Measurements from ENCODE around the gene FLT4.
"Not testable (repeated sequence)": the region's sequence is repeated elsewhere in the genome, so short reads cannot be mapped to it uniquely, and the experiment has no call there.

FLT4 gene

DNA sequence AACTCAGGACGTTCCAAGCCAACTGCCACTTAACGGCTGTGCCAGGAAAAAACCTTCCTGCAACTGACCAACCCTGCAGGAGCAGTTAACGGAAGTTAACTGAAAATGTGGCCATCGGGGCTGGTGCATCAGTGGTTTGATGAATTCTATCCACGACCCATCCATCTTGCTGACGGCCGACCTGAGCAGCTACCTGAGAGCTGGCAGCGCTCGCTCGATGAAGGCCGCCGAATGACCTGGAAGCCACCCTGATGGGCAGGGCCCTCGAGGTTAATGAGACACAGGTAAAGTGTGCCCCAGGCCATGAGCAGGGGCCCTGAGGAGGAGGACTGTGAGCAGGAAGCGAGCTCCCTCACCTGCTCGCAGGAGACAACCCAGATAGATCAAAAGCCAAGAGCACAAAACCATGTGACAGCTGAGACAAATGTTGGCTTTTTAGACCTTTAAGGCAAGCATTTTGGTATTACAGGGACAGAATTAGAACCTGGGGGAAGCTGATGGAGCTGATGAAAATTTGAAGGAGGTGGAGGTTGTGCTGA, 35.3 kb upstream of the FLT4 start:
- no peak for TF ChIP-seq EZH2phosphoT487 (conservative IDR thresholded peaks at IDR 0.05; ENCODE audit: low read length)
- TF ChIP-seq, protein P1, sequence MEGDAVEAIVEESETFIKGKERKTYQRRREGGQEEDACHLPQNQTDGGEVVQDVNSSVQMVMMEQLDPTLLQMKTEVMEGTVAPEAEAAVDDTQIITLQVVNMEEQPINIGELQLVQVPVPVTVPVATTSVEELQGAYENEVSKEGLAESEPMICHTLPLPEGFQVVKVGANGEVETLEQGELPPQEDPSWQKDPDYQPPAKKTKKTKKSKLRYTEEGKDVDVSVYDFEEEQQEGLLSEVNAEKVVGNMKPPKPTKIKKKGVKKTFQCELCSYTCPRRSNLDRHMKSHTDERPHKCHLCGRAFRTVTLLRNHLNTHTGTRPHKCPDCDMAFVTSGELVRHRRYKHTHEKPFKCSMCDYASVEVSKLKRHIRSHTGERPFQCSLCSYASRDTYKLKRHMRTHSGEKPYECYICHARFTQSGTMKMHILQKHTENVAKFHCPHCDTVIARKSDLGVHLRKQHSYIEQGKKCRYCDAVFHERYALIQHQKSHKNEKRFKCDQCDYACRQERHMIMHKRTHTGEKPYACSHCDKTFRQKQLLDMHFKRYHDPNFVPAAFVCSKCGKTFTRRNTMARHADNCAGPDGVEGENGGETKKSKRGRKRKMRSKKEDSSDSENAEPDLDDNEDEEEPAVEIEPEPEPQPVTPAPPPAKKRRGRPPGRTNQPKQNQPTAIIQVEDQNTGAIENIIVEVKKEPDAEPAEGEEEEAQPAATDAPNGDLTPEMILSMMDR (IDR thresholded peaks at IDR 0.05; ENCODE audit: insufficient read depth, low read length, poor library complexity, severe bottlenecking): no peak
- H3K27me3 ChIP-seq (ENCODE audit: low read length): no peaks in the 10 kb centered on the region

DNA sequence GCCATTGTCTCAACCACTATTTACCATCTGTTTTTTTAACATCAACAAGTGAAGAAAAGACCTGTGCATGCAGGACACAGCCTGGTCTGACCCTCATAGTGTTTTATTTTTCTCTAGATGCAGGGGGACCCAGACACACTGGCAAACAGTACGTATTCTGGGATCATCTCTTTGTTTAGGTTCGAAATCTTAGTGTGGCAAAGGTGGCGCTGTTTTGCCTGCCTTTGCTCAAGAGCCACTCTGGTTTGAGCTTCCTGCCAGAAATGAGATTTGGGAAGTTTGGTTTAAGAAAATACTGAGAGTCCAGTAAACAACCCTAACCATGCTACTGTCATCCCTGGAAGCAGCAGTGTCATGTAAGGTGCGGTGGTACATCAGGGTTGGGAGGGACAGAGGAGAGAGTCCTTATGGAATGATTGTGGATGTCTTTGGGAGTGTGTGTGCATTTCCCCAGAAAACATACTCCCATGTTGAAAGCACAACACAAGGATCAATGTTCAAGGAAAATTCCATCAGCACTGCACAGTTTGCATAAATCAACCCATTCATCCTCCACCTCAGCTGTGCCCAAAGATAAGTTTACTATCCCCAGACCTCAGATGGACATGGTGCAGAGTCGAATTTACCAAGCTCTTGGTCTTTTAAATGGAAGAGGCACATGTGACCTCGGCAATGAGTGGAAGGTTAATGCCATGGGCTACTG, 34.0 kb upstream of the FLT4 start:
- TF ChIP-seq, protein P1 (IDR thresholded peaks at IDR 0.05; ENCODE audit: insufficient read depth, low read length, poor library complexity, severe bottlenecking): no peak
- TF ChIP-seq EZH2phosphoT487 (conservative IDR thresholded peaks at IDR 0.05; ENCODE audit: low read length): no peak
- H3F3A ChIP-seq (ENCODE audit: insufficient read depth): no peaks in the 10 kb centered on the region
- no peak overlapping the region for H3K9ac ChIP-seq (ENCODE audit: low read length)
- no peaks in the 10 kb centered on the region for H3K9me3 ChIP-seq (ENCODE audit: insufficient read depth, low read length)
- H3K79me2 ChIP-seq (ENCODE audit: insufficient read depth, low read length): no peaks in the 10 kb centered on the region
- no peaks in the 10 kb centered on the region for H3K27me3 ChIP-seq (ENCODE audit: low read length)
- H2AFZ ChIP-seq (ENCODE audit: low read depth, low read length, severe bottlenecking): no peak overlapping the region
- no peaks in the 10 kb centered on the region for H3K36me3 ChIP-seq (ENCODE audit: low read length)
- no peak overlapping the region for H3K4me3 ChIP-seq (ENCODE audit: insufficient read depth, low read length, poor library complexity, severe bottlenecking)
- H3K27ac ChIP-seq (ENCODE audit: low read depth, low read length): no peak overlapping the region
- no peak overlapping the region for H3K4me2 ChIP-seq (ENCODE audit: low read depth, low read length, poor library complexity, severe bottlenecking)
- no peaks in the 10 kb centered on the region for H3K9me2 ChIP-seq (replicated peaks; ENCODE audit: insufficient read depth, low read length)
- H4K20me1 ChIP-seq (ENCODE audit: low read depth, low read length): no peaks in the 10 kb centered on the region

More for the DNA sequence above, 35.3 kb upstream of the FLT4 start:
- Histone ChIP-seq H3F3A (ENCODE audit: insufficient read depth) (no peaks in the 10 kb centered on the region), H3K9me2 (replicated peaks; ENCODE audit: insufficient read depth, low read length) (no peaks in the 10 kb centered on the region), H3K9me3 (ENCODE audit: insufficient read depth, low read length) (no peaks in the 10 kb centered on the region), H3K4me2 (ENCODE audit: low read depth, low read length, poor library complexity, severe bottlenecking) (no peak overlapping the region), H2AFZ (ENCODE audit: low read depth, low read length, severe bottlenecking) (no peak overlapping the region), H3K27ac (ENCODE audit: low read depth, low read length) (no peak overlapping the region), H3K36me3 (ENCODE audit: low read length) (no peaks in the 10 kb centered on the region), H3K4me3 (ENCODE audit: insufficient read depth, low read length, poor library complexity, severe bottlenecking) (no peak overlapping the region), H3K9ac (ENCODE audit: low read length) (no peak overlapping the region), H3K79me2 (ENCODE audit: insufficient read depth, low read length) (no peaks in the 10 kb centered on the region), H4K20me1 (ENCODE audit: low read depth, low read length) (no peaks in the 10 kb centered on the region)

DNA sequence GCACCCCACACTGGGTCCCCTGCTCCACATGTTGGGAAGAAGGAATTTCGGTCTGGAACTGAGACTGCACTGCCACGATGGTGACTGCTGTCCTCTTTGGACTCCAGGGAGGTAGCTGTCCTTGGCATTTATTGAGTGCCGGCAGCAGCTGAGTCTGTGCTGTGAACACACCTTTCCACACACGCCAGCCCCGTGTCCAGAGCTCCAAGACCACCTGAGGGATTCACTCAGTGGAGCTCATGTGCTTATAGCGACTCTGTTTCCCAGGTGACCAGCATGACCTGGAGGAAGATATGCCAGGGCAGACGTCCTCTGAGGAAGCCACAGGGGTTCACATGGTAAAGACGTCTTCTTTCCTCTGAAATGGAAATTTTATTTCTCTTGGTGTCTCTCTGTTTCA, 33.2 kb upstream of the FLT4 start:
- TF ChIP-seq EZH2phosphoT487 (conservative IDR thresholded peaks at IDR 0.05; ENCODE audit: low read length): no peak
- no peak overlapping the region for H3K27ac ChIP-seq (ENCODE audit: low read depth, low read length)
- no peaks in the 10 kb centered on the region for H3F3A ChIP-seq (ENCODE audit: insufficient read depth)
- no peaks in the 10 kb centered on the region for H3K79me2 ChIP-seq (ENCODE audit: insufficient read depth, low read length)
- H3K4me3 ChIP-seq (ENCODE audit: insufficient read depth, low read length, poor library complexity, severe bottlenecking): no peak overlapping the region
- H3K9ac ChIP-seq (ENCODE audit: low read length): no peak overlapping the region
- H3K27me3 ChIP-seq (ENCODE audit: low read length): no peaks in the 10 kb centered on the region
- H4K20me1 ChIP-seq (ENCODE audit: low read depth, low read length): no peaks in the 10 kb centered on the region
- no peaks in the 10 kb centered on the region for H3K9me3 ChIP-seq (ENCODE audit: insufficient read depth, low read length)
- no peak overlapping the region for H3K4me2 ChIP-seq (ENCODE audit: low read depth, low read length, poor library complexity, severe bottlenecking)
- H2AFZ ChIP-seq (ENCODE audit: low read depth, low read length, severe bottlenecking): no peak overlapping the region
- H3K36me3 ChIP-seq (ENCODE audit: low read length): no peaks in the 10 kb centered on the region
- H3K9me2 ChIP-seq (replicated peaks; ENCODE audit: insufficient read depth, low read length): no peaks in the 10 kb centered on the region

DNA sequence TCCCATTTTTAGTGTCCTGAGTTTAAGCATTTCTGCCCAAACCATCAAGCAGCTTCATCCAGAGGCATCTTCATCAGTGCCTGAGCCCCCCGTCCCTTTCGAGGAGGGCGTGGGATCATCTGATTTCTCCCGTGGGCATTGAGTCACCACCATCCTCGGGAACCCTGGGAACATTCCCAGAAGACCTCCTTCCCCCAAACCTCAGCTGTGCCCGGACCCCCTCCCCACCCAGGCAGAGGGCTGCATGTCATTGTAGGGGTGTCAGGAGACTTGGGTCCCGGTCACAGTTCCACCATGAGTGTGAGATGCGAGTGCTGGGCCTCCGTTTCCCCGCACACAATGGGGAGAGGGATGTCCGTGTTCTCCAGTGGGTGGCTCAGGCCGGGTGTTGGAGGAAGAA, 32.6 kb upstream of the FLT4 start:
- not testable (repeated sequence) for H3K9me3 ChIP-seq (ENCODE audit: insufficient read depth, low read length); H3K79me2 ChIP-seq (ENCODE audit: insufficient read depth, low read length); H3K27ac ChIP-seq (ENCODE audit: low read depth, low read length); H3K4me2 ChIP-seq (ENCODE audit: low read depth, low read length, poor library complexity, severe bottlenecking); H3K36me3 ChIP-seq (ENCODE audit: low read length); H3K9ac ChIP-seq (ENCODE audit: low read length); H2AFZ ChIP-seq (ENCODE audit: low read depth, low read length, severe bottlenecking); H4K20me1 ChIP-seq (ENCODE audit: low read depth, low read length); H3K4me3 ChIP-seq (ENCODE audit: insufficient read depth, low read length, poor library complexity, severe bottlenecking); H3F3A ChIP-seq (ENCODE audit: insufficient read depth); H3K9me2 ChIP-seq (replicated peaks; ENCODE audit: insufficient read depth, low read length); H3K27me3 ChIP-seq (ENCODE audit: low read length)

DNA sequence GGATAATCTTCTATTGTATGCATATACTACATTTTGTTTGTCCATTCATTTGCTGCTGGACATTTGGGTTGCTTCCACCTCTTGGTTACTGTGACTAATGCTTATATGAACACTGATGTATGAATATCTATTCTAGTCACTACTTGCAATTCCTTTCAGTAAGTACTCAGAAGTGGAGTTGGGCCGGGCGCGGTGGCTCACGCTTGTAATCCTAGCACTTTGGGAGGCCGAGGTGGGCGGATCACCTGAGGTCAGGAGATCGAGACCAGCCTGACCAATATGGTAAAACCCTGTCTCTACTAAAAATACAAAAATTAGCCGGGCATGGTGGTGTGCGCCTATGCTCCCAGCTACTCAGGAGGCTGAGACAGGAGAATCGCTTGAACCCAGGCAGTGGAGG, 28.9 kb upstream of the FLT4 start:
- H2AFZ ChIP-seq (ENCODE audit: low read depth, low read length, severe bottlenecking); H3K27me3 ChIP-seq (ENCODE audit: low read length); H3K79me2 ChIP-seq (ENCODE audit: insufficient read depth, low read length); H3K9me3 ChIP-seq (ENCODE audit: insufficient read depth, low read length); H3K4me2 ChIP-seq (ENCODE audit: low read depth, low read length, poor library complexity, severe bottlenecking); H3F3A ChIP-seq (ENCODE audit: insufficient read depth); H3K9me2 ChIP-seq (replicated peaks; ENCODE audit: insufficient read depth, low read length); H3K27ac ChIP-seq (ENCODE audit: low read depth, low read length); H3K36me3 ChIP-seq (ENCODE audit: low read length); H4K20me1 ChIP-seq (ENCODE audit: low read depth, low read length); H3K9ac ChIP-seq (ENCODE audit: low read length); H3K4me3 ChIP-seq (ENCODE audit: insufficient read depth, low read length, poor library complexity, severe bottlenecking): not testable (repeated sequence)
